Measurements from ENCODE around the gene ITGB7. TPM values are rescaled to one million over a fixed set of nuclear protein-coding genes. Genes with fewer than 3 reads are reported as not detected.

The ITGB7 gene
- total and polyA plus RNA-seq, 2 donors (not counting 3 experiments of a cell fraction or from before 2014, with no cell fraction given), result 0.17 TPM; not detected in 1

- H3K9me3 ChIP-seq (replicated peaks; ENCODE audit: control insufficient read depth, insufficient read depth, low read length), result no peaks in the 10 kb centered on the region
- dilution Hi-C loops (cut with MboI; ENCODE audit: extremely low pct_ligation_motif_present, low sequenced_read_pairs), result no loop called here
- H3K27me3 ChIP-seq (ENCODE audit: control insufficient read depth in 2 of 2, insufficient read depth in 2 of 2, low read length in 2 of 2), result no peaks in the 10 kb centered on the region
- no TSS peak for BruUV-seq (replicated peaks)
- POLR2A ChIA-PET, result no interaction called here
- intact Hi-C loops (cut with micrococcal nuclease), result no loop called here
- no peaks in the 10 kb centered on the region for H3K4me1 ChIP-seq (ENCODE audit: control insufficient read depth, extremely low read depth, insufficient read depth, low read length)
- TF ChIP-seq FOS (IDR thresholded peaks at IDR 0.05; ENCODE audit: borderline replicate concordance, insufficient read depth, low read length) (no peak), POLR2AphosphoS5 (IDR thresholded peaks at IDR 0.05; ENCODE audit: insufficient read depth, low read depth, low read length) (no peak), CTCF (IDR thresholded peaks at IDR 0.05; ENCODE audit: extremely low read depth in 1 of 2, insufficient read depth in 1 of 2, low read depth in 1 of 2, low read length in 2 of 2) (no peak), GATA2 (IDR thresholded peaks at IDR 0.05; ENCODE audit: insufficient read depth, insufficient read length, low read depth, low read length) (no peak)
- CTCF ChIA-PET, result interaction anchor here (1.2 to 1.5 kb wide), 2 partner anchors 45 to 61 kb away, joined by 3 to 6 read pairs; no protein-coding TSS in a partner anchor
- H3K36me3 ChIP-seq (ENCODE audit: control insufficient read depth in 2 of 2, extremely low read depth in 1 of 2, insufficient read depth in 2 of 2, low read length in 2 of 2), result no peaks in the 10 kb centered on the region
- H2AFZ ChIP-seq (ENCODE audit: low read depth, low read length), result no peak overlapping the region
- FAIRE-seq, result no peak
- no peaks in the 10 kb centered on the region for H4K20me1 ChIP-seq (replicated peaks; ENCODE audit: control insufficient read depth, extremely low read depth, insufficient read depth, low read length)
- no peaks in the 10 kb centered on the region for H3K79me2 ChIP-seq (ENCODE audit: control insufficient read depth, insufficient read depth, low read length)
- no peak overlapping the region for H3K9ac ChIP-seq (replicated peaks; ENCODE audit: extremely low read depth, insufficient read depth, low read length)
- H3K27ac ChIP-seq (ENCODE audit: insufficient read depth, low read depth, low read length), result no peak overlapping the region
- H3K4me2 ChIP-seq (ENCODE audit: insufficient read depth, low read length), result no peak overlapping the region
- no peak for DNase-seq (ENCODE audit: low read depth, low spot score)
- H3K9me1 ChIP-seq (replicated peaks; ENCODE audit: control insufficient read depth, extremely low read depth, insufficient read depth, low read length), result no peaks in the 10 kb centered on the region
- H3K4me3 ChIP-seq (replicated peaks in 1 of 3; ENCODE audit: insufficient read depth in 1 of 3, low read depth in 1 of 3, low read length in 3 of 3), result no peak overlapping the region
Observed at GRCh38 chr12:53152390-53152789, 54.7 kb downstream of the ITGB7 start.

DNA sequence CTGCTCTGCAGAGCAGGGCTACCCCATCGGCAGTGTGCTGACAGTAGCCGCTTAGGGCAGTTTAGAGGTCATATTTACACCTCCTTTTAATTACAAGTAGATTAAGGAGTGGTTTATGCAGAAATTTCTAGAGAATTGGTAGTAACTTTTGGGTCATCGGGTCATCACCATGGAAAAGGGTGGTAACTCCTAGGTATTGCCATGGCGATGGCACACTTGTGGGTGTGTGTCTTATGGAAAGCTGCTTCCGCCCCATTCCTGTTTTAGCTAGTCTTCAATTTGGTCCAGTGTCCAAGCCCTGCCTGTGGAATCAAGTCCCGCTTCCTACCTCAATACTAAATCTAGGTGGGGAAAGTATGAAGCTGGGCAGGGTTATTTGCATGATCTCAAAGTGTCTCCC lies 56.0 kb downstream of the ITGB7 start:
- no peaks in the 10 kb centered on the region for H3K4me1 ChIP-seq (ENCODE audit: control insufficient read depth, extremely low read depth, insufficient read depth, low read length)
- H3K4me3 ChIP-seq (replicated peaks in 1 of 3; ENCODE audit: insufficient read depth in 1 of 3, low read depth in 1 of 3, low read length in 3 of 3), result no peak overlapping the region
- H3K9me3 ChIP-seq (replicated peaks; ENCODE audit: control insufficient read depth, insufficient read depth, low read length), result no peaks in the 10 kb centered on the region
- TF ChIP-seq POLR2AphosphoS5 (IDR thresholded peaks at IDR 0.05; ENCODE audit: insufficient read depth, low read depth, low read length), result no peak
- TF ChIP-seq MAX (IDR thresholded peaks at IDR 0.05; ENCODE audit: insufficient read depth, insufficient read length), result no peak
- TF ChIP-seq JUN (IDR thresholded peaks at IDR 0.05; ENCODE audit: borderline replicate concordance, insufficient read depth, insufficient read length, low read depth), result no peak
- no peak for TF ChIP-seq FOS (IDR thresholded peaks at IDR 0.05; ENCODE audit: borderline replicate concordance, insufficient read depth, low read length)
- TF ChIP-seq MYC (IDR thresholded peaks at IDR 0.05; ENCODE audit: low read depth, low read length), result no peak
- TF ChIP-seq CTCF (IDR thresholded peaks at IDR 0.05; ENCODE audit: extremely low read depth in 1 of 2, insufficient read depth in 1 of 2, low read depth in 1 of 2, low read length in 2 of 2), result no peak
- no peak for TF ChIP-seq EZH2 (IDR thresholded peaks at IDR 0.05; ENCODE audit: borderline replicate concordance, low read depth, low read length, severe bottlenecking)
- no peak for TF ChIP-seq GATA2 (IDR thresholded peaks at IDR 0.05; ENCODE audit: insufficient read depth, insufficient read length, low read depth, low read length)
- TF ChIP-seq POLR2A (IDR thresholded peaks at IDR 0.05; ENCODE audit: low read depth, low read length), result no peak
- POLR2A ChIA-PET, result no interaction called here
- no peaks in the 10 kb centered on the region for H3K27me3 ChIP-seq (ENCODE audit: control insufficient read depth in 2 of 2, insufficient read depth in 2 of 2, low read length in 2 of 2)
- CTCF ChIA-PET, result no interaction called here
- H3K9ac ChIP-seq (replicated peaks; ENCODE audit: extremely low read depth, insufficient read depth, low read length), result no peak overlapping the region
- no peak overlapping the region for H3K4me2 ChIP-seq (ENCODE audit: insufficient read depth, low read length)
- no peaks in the 10 kb centered on the region for H4K20me1 ChIP-seq (replicated peaks; ENCODE audit: control insufficient read depth, extremely low read depth, insufficient read depth, low read length)
- no TSS peak for BruUV-seq (replicated peaks)
- H2AFZ ChIP-seq (ENCODE audit: low read depth, low read length), result no peak overlapping the region
- H3K27ac ChIP-seq (ENCODE audit: insufficient read depth, low read depth, low read length), result no peak overlapping the region
- intact Hi-C loops (cut with micrococcal nuclease), result no loop called here
- FAIRE-seq (no peak), DNase-seq (ENCODE audit: low read depth, low spot score) (no peak)
- H3K79me2 ChIP-seq (ENCODE audit: control insufficient read depth, insufficient read depth, low read length), result no peaks in the 10 kb centered on the region
- H3K9me1 ChIP-seq (replicated peaks; ENCODE audit: control insufficient read depth, extremely low read depth, insufficient read depth, low read length), result no peaks in the 10 kb centered on the region
- H3K36me3 ChIP-seq (ENCODE audit: control insufficient read depth in 2 of 2, extremely low read depth in 1 of 2, insufficient read depth in 2 of 2, low read length in 2 of 2), result no peaks in the 10 kb centered on the region
- dilution Hi-C loops (cut with MboI; ENCODE audit: extremely low pct_ligation_motif_present, low sequenced_read_pairs), result no loop called here

Measured in endothelial cell of umbilical vein (primary cell).